K562 (cell line): ENCODE data around the gene IFT22. TPM values are rescaled to one million over a fixed set of nuclear protein-coding genes. Genes with fewer than 3 reads are reported as not detected.
"Not testable (repeated sequence)": the region's sequence is repeated elsewhere in the genome, so short reads cannot be mapped to it uniquely, and the experiment has no call there.

Experiments used
- ATAC-seq: fragments of 200-7000 bp; cut with Tn5 transposase; 3 replicates; pipeline ENCODE4 v1.9.1; 2020; ENCODE audit warnings: moderate library complexity
- BruUV-seq: library from RNA; stranded (reverse); fragments of 400-500 nt; replicated peaks from 2 replicates; lab custom pipeline; 2021; lab: Mats Ljungman, UMichigan
- CTCF ChIA-PET: fragments of 300-600 bp; formaldehyde crosslinking; extraction: SDS; loops from one replicate; lab custom pipeline; 2021; ENCODE audit warnings: low intra/inter-chr PET ratio; lab: Yijun Ruan, JAX
- POLR2A ChIA-PET: fragments of 300-600, 350-650 bp; sonication (Branson Sonifier 250); formaldehyde crosslinking; extraction: SDS; loops from one replicate; lab custom pipeline; 2021; ENCODE audit warnings: antibody characterized with exemption, inconsistent platforms; lab: Yijun Ruan, JAX
- DNase-seq, 4 experiments: peaks; one replicate each; pipeline versions ENCODE4 v3.0.0 to v3.0.0-alpha.2; 2011 to 2018; ENCODE audit warnings: low spot score in 3 of 4, mixed read lengths in 3 of 4; ENCODE audit errors: extremely low read depth in 1 of 4
- FAIRE-seq: peaks from 2 replicates; lab custom pipeline; 2011; peaks lifted over from hg19 to GRCh38; lab: Jason Lieb, UNC
- H2AFZ ChIP-seq: 2 replicates; pipeline ENCODE4 v1.6.0; 2011; ENCODE audit warnings: low read depth, low read length, control low read depth, inconsistent platforms
- H3K27ac ChIP-seq: fragments of 200-600 bp; 3 replicates; pipeline ENCODE4 v1.8.0; 2011; ENCODE audit warnings: low read depth, mild to moderate bottlenecking, control low read depth, inconsistent platforms, low read length, moderate library complexity, mixed read lengths; ENCODE audit errors: extremely low read depth
- H3K27me3 ChIP-seq, 2 experiments: fragments of 300-600 bp in 1 of 2; 2 replicates in 1 of 2; 3 replicates in 1 of 2; pipeline versions ENCODE4 v1.6.0 to v1.8.0; 2011; ENCODE audit warnings: inconsistent platforms in 2 of 2, low read length in 2 of 2, mild to moderate bottlenecking in 1 of 2, mixed read lengths in 1 of 2, moderate library complexity in 1 of 2; ENCODE audit not compliant: control insufficient read depth in 2 of 2, insufficient read depth in 2 of 2
- H3K36me3 ChIP-seq: fragments of 300-600 bp; 3 replicates; pipeline ENCODE4 v1.8.0; 2011; ENCODE audit warnings: mild to moderate bottlenecking, low read length, inconsistent platforms; ENCODE audit not compliant: control insufficient read depth, insufficient read depth
- H3K4me1 ChIP-seq, 2 experiments: fragments of 200-600 bp in 1 of 2; replicated peaks in 1 of 2; 2 replicates in 1 of 2; 3 replicates in 1 of 2; pipeline versions ENCODE4 v1.5.1 to v1.8.0; 2011; ENCODE audit warnings: inconsistent platforms in 2 of 2, low read length in 2 of 2, mild to moderate bottlenecking in 1 of 2, mixed read lengths in 1 of 2, moderate library complexity in 1 of 2; ENCODE audit not compliant: control insufficient read depth in 2 of 2, insufficient read depth in 2 of 2
- H3K4me2 ChIP-seq: 2 replicates; pipeline ENCODE4 v1.6.1; 2011; ENCODE audit warnings: low read length, control low read depth, inconsistent platforms, mixed read lengths; ENCODE audit not compliant: insufficient read depth
- H3K4me3 ChIP-seq: fragments of 200-600 bp; sonication (generic), shearing (Covaris generic); 2 replicates; pipeline ENCODE4 v1.5.1; 2016; ENCODE audit warnings: control low read depth, inconsistent platforms
- H3K79me2 ChIP-seq: fragments of 200-600 bp; 3 replicates; pipeline ENCODE4 v1.8.0; 2011; ENCODE audit warnings: low read length, inconsistent platforms; ENCODE audit not compliant: control insufficient read depth, insufficient read depth
- H3K9ac ChIP-seq, 2 experiments: 2 replicates each; pipeline versions ENCODE4 v1.6.0 to v1.6.1; 2011; ENCODE audit warnings: low read depth in 2 of 2, low read length in 2 of 2, control low read depth in 1 of 2, inconsistent platforms in 1 of 2, mild to moderate bottlenecking in 1 of 2, mixed read lengths in 1 of 2; ENCODE audit not compliant: insufficient read depth in 1 of 2
- H3K9me1 ChIP-seq: one replicate; pipeline ENCODE4 v1.6.0; 2011; ENCODE audit warnings: inconsistent platforms, mild to moderate bottlenecking, low read length, moderate library complexity; ENCODE audit not compliant: control insufficient read depth, insufficient read depth
- H3K9me3 ChIP-seq: replicated peaks from 2 replicates; pipeline ENCODE4 v1.5.1; 2011; ENCODE audit warnings: low read depth, low read length, inconsistent platforms; ENCODE audit not compliant: control insufficient read depth, insufficient read depth
- H4K20me1 ChIP-seq: replicated peaks from 2 replicates; pipeline ENCODE4 v1.6.1; 2011; ENCODE audit warnings: low read length, inconsistent platforms, mixed read lengths; ENCODE audit not compliant: control insufficient read depth, insufficient read depth
- CBFA2T3 ChIP-seq: fragments of 450-650 bp; IDR thresholded peaks from 2 replicates; pipeline ENCODE4 v1.6.1; 2017
- RCOR1 ChIP-seq, 2 experiments: IDR thresholded peaks; 2 replicates each; pipeline ENCODE4 v1.6.1; 2012; ENCODE audit warnings: low read depth in 2 of 2, low read length in 2 of 2, borderline replicate concordance in 1 of 2, improper control_type of control experiment in 1 of 2
- REST ChIP-seq, 2 experiments: fragments of 450-650 bp; formaldehyde crosslinking in 1 of 2; IDR thresholded peaks; 2 replicates each; pipeline versions ENCODE4 v1.4.0 to v1.6.1; 2014 to 2020; ENCODE audit warnings: mild to moderate bottlenecking in 2 of 2, borderline replicate concordance in 1 of 2, low read depth in 1 of 2
- TFE3 ChIP-seq: fragments of 450-650 bp; formaldehyde crosslinking; IDR thresholded peaks from 2 replicates; pipeline ENCODE4 v1.4.0; 2020; ENCODE audit warnings: mild to moderate bottlenecking, mixed read lengths
- USF2 ChIP-seq: sonication (generic); formaldehyde crosslinking; IDR thresholded peaks from 2 replicates; pipeline ENCODE4 v1.5.0; 2020; ENCODE audit warnings: missing genetic modification reagents
- ZNF512 ChIP-seq: IDR thresholded peaks from 2 replicates; pipeline ENCODE4 v1.6.1; 2016; ENCODE audit warnings: missing genetic modification characterization, missing compliant biosample characterization
- WGBS: fragments of 100-300 bp; shearing (Covaris generic); methylation state at CpG from one replicate; pipeline ENCODE4 v1.1.6; 2016; ENCODE audit warnings: low coverage, mixed read lengths; ENCODE audit not compliant: insufficient coverage; ENCODE audit errors: missing lambda C conversion rate; 5-methylcytosine and 5-hydroxymethylcytosine counted together
- in situ Hi-C: fragments of 300-500 bp; cut with MboI; formaldehyde crosslinking; loops from 4 replicates; pipeline ENCODE4 v1.15.0; 2018; ENCODE audit warnings: inconsistent platforms, mixed read lengths
- intact Hi-C: fragments of 100-400 bp; cut with micrococcal nuclease; formaldehyde crosslinking; loops from 2 replicates; pipeline ENCODE4 v1.14.2; 2022
- polyA plus RNA-seq, 8 experiments: library from polyadenylated mRNA; depleted of rRNA in 4 of 8; stranded (reverse) in 5 of 8; unstranded in 3 of 8; fragments of >200 nt; fragmentation: Nextera tagmentation in 2 of 8; fragmentation: Illumina TruSeq in 1 of 8; extraction: Ambion mirVana in 2 of 8; extraction: Trizol in 1 of 8; gene quantifications; 2 replicates each; pipeline versions ENCODE4 v1.2.1 to v1.2.3, GENCODE V29; 2011 to 2014; ENCODE audit warnings: inconsistent platforms in 1 of 8, missing spikeins in 1 of 8
- total RNA-seq, 7 experiments: library from RNA; depleted of rRNA in 6 of 7; stranded (reverse); fragments of >200 nt in 6 of 7; fragmentation: Illumina TruSeq in 2 of 7; extraction: Trizol in 2 of 7; gene quantifications; 2 replicates each; pipeline versions ENCODE4 v1.2.1 to v1.2.3, GENCODE V29; 2011 to 2021; ENCODE audit warnings: low replicate concordance in 1 of 7

Gene IFT22
- total and polyA plus RNA-seq, 9 of the 15 experiments (the other 6 are each of a cell fraction or from before 2014, with no cell fraction given) = 6.3 to 18.2 (median 7.7) TPM

- in situ Hi-C loops; H3K4me2 ChIP-seq; H3K79me2 ChIP-seq; intact Hi-C loops; H3K4me3 ChIP-seq; H4K20me1 ChIP-seq; CTCF ChIA-PET; H3K36me3 ChIP-seq; H3K27me3 ChIP-seq; H3K9me3 ChIP-seq; H3K27ac ChIP-seq; H2AFZ ChIP-seq; H3K9me1 ChIP-seq; BruUV-seq; TF ChIP-seq REST (CRISPR knock-in tag; IDR thresholded peaks at IDR 0.05; ENCODE audit: low read depth): not testable (repeated sequence)
- Histone ChIP-seq H3K4me1 (peaks cover 5 to 11% of the 10 kb centered on the region in 2 experiments; a peak in 4 of 5 replicates), H3K9ac (peak overlapping the region in 1 of 2 experiments; percentile 11; a peak in 1 of 4 replicates)
- DNase-seq (peak in 3 of 4 experiments; percentile 24 to 75 (median 40)), ATAC-seq (peak; percentile 76), FAIRE-seq (peak; percentile 67)
- WGBS = 21% methylated on average over 6 of the region's 6 CpGs
- POLR2A ChIA-PET = interaction anchor here (0.6 to 1.7 kb wide), 3 partner anchors 10 to 14 kb away, joined by 3 to 4 read pairs (median 4); no protein-coding TSS in a partner anchor
- TF ChIP-seq ZNF512 (tag) (peak; percentile 99), TFE3 (CRISPR knock-in tag) (peak; percentile 75), CBFA2T3 (0 out of 2 replicates have a peak, but pooled peaks have one; percentile 9), REST (IDR thresholded peaks at IDR 0.05; ENCODE audit: borderline replicate concordance) (peak; percentile 30; the same call in 1 of the 2 replicates), RCOR1 (IDR thresholded peaks at IDR 0.05; ENCODE audit: borderline replicate concordance in 1 of 2, low read depth in 2 of 2, low read length in 2 of 2) (peak in 1 of 2 experiments; percentile 55; a peak in 1 of 4 replicates), USF2 (CRISPR knock-in tag) (peak; percentile 80)
Measured at GRCh38 chr7:101264102-101264706, 57.4 kb downstream of the IFT22 start.
